ENCODE measurements around the gene TM4SF4.
A peak's percentile ranks its signal among the peaks of the same experiment; 100 is the strongest.

The TM4SF4 gene

DNA sequence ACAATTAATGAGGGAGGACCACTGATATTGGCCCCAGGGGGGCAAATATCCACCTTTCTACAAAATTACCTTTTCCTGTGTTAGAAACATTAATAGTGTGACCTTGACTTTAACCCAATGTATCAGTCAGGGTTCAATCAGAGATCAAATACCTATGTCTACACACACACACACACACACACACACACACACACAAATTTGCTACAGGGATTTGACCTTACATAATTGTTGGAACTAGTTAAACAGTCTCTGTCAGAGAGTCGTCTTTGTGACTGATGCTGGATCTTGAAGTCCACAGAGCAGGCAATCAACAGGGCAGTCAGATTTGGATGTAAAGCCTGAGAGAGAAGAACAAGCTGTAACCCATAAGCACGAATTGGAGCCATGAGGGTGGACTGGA lies 32.5 kb downstream of the TM4SF4 start:
- TF ChIP-seq ZFX (IDR thresholded peaks at IDR 0.05): no peak
- TF ChIP-seq, protein P1, sequence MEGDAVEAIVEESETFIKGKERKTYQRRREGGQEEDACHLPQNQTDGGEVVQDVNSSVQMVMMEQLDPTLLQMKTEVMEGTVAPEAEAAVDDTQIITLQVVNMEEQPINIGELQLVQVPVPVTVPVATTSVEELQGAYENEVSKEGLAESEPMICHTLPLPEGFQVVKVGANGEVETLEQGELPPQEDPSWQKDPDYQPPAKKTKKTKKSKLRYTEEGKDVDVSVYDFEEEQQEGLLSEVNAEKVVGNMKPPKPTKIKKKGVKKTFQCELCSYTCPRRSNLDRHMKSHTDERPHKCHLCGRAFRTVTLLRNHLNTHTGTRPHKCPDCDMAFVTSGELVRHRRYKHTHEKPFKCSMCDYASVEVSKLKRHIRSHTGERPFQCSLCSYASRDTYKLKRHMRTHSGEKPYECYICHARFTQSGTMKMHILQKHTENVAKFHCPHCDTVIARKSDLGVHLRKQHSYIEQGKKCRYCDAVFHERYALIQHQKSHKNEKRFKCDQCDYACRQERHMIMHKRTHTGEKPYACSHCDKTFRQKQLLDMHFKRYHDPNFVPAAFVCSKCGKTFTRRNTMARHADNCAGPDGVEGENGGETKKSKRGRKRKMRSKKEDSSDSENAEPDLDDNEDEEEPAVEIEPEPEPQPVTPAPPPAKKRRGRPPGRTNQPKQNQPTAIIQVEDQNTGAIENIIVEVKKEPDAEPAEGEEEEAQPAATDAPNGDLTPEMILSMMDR (conservative IDR thresholded peaks at IDR 0.05): no peak
- peak overlapping the region; percentile 18 for H3K27ac ChIP-seq

DNA sequence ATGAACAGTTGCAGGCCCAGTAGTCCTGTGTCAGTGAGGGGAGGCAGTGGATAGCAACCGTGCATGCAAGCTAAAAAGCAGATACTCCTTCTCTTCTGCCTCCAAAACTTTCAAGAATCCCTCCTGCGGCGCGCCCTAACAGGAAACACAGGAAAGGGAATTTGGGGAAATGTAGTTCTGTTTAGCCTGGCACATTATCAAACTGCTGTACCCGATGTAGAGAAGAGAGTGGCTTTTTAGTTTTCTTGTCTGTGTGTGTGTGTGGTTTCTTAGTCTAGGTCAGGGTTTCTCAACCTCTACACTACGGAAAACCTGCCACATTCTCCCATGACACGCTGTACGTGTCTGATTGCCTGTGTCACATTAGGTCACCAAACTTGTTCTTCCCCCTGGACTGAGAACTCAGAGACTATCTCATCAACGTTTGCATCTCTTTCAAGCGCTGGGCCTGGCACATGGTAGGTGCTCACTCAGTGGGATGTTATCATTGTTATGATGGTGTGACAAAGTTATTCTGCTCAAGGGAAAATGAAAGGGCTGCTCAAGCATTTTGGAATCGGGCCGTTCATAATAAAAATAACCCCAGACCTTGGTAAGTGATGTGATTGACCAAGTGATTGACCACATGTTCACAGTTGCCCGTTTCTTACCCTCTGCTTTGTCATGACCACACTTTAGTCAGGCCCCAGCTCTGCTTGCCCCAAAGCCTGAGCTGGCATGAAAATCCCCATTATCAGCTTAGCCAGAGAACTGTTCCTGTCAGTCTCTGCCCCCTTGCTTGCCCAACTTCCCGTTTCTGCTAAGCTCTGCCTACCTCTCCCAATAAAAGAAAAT lies 33.2 kb downstream of the TM4SF4 start:
- H3K27ac ChIP-seq: peak overlapping the region; percentile 18
- TF ChIP-seq, protein P1 (conservative IDR thresholded peaks at IDR 0.05): no peak
- no peak for TF ChIP-seq ZFX (IDR thresholded peaks at IDR 0.05)

DNA sequence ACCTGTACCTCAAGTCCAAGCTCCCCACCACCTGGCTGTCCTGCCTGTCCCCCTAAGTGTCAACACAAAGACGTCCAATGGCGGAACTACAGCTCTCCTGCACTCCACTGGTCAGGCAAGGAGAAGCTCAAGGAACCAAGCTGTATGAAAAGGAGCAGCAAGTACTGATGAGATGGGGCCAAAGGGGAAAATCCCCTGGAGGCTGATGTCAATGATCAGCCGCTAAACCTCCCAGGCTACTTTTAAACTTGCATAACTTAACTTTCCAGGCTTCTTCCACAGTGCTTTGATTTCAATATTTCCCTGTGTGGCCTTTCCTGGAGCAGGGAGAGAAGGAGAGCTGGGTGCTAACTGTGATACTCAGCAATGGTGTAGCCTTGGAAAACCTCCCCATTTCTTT lies 35.0 kb downstream of the TM4SF4 start:
- no peak for TF ChIP-seq ZFX (IDR thresholded peaks at IDR 0.05)
- TF ChIP-seq, protein P1 (conservative IDR thresholded peaks at IDR 0.05): no peak
- H3K27ac ChIP-seq: no peak overlapping the region

DNA sequence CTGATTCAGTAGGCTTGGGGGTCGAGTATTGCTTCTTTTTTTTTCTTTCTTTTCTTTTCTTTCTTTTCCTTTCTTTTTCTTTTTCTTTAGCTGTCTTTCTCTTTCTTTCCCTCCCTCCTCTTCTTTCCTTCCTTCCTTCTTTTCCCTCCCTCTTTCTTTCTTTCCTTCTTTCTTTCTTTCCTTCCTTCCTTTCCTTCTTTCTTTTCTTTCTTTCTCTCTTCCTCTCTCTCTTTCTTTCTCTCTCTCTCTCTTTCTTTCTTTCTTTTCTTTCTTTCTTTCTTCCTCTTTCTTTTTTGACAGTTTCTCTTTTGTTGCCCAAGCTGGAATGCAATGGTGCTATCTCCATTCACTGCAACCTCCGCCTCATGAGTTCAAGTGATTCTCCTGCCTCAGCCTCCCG lies 36.0 kb downstream of the TM4SF4 start:
- TF ChIP-seq, protein P1 (conservative IDR thresholded peaks at IDR 0.05): no peak
- TF ChIP-seq ZFX (IDR thresholded peaks at IDR 0.05): no peak
- peak overlapping the region; percentile 9; the same call in 1 of the 2 replicates for H3K27ac ChIP-seq

DNA sequence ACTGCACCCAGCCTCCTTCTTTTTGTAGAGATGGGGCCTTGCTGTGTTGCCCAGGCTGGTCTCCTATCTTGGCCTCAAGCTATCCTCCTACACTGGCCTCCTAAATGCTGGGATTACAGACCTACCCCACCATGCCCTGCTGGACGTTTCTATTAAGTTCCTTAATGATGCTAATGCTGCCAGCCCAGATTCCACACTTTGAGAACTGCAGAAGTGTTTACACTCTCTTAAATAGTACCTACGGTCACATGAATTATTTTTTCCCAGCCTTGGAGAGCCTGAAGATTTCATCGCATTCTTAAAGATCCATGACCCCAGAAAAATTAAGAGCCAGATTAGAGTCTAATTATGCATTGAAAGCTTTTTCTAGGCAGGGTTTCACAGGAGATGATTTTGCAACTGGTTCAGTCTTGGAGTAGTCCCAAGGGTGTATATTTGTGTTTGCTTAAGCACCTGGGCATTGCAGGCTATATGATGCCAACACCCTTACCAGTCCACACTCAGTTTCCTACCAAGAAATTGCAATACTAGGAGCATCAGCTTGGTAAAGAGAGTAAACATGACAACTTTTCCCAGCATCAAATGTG lies 36.6 kb downstream of the TM4SF4 start:
- peak overlapping the region; percentile 9; the same call in 1 of the 2 replicates for H3K27ac ChIP-seq
- TF ChIP-seq, protein P1 (conservative IDR thresholded peaks at IDR 0.05): no peak
- TF ChIP-seq ZFX (IDR thresholded peaks at IDR 0.05): no peak

DNA sequence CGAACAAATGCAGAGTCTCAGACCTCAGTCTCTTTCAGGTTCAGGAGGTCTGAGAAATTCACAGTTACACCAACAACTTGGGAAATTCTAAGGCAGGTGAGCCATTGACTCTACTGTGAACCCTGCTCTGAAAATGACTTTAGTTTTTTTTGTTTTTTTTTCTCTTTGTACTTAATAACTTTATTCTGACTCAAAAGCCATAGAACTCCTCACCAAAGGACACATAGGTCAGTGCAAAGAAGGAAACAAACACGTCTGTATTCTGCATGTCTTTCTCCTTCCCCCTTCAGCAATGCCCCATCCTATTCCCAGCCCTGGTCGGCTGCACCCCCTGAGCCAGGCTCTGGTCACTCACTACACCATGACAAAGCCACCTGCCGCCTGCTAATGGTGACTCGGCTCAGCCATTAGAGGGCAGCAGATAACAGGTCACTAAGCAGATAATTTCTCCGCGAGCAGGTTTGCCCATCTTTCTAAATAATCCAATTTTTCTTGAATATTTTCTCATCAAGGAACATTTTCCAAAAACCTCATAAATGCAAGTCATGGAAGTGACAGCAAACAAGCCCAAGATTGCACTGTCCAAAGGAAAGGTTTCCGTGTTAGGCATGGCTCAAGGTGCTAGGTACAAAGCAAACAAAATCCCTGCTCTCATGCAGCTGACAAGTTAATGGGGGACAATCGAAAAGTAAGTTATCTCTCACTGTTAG lies 37.7 kb downstream of the TM4SF4 start:
- H3K27ac ChIP-seq: no peak overlapping the region
- TF ChIP-seq, protein P1 (conservative IDR thresholded peaks at IDR 0.05): peak; percentile 99
- TF ChIP-seq ZFX (IDR thresholded peaks at IDR 0.05): no peak

DNA sequence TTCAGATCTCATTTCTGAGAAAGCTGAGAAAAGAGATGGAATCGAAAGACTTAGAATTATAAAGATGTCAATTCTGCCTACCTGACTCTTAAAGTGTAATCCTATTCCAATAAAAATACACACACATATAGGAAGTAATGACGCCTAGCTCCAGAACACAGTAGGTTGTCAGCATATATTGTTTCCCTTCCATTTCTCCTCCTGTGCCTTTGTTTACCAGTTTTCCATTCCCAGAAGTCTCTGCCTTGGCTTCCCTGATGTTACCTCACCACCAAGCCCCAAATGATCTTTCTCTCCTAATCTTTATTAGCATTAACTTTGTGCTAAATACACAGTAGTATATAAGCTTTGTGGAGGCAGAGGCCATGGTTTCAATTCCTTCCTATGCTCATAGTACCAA lies 40.0 kb downstream of the TM4SF4 start:
- TF ChIP-seq ZFX (IDR thresholded peaks at IDR 0.05): no peak
- TF ChIP-seq, protein P1 (conservative IDR thresholded peaks at IDR 0.05): no peak
- H3K27ac ChIP-seq: no peak overlapping the region

Data from C4-2B (cell line).